Stimulated activated CD4-positive, alpha-beta T cell treated with anti-CD3 and anti-CD28 coated beads, Interleukin-12 subunit alpha, Interleukin-12 subunit beta, amount 100 ng/mL, for 48 hours (primary cell): ENCODE results near the gene C2orf81.

ENCODE experiments used
- DNase-seq, 3 donors: peaks; one replicate each; pipeline ENCODE4 v3.0.0-alpha.2; 2020; ENCODE audit warnings: low read depth in 2 of 3, low spot score in 1 of 3

The C2orf81 gene

GRCh38 chr2:74391209-74391579, 30.2 kb downstream of the C2orf81 start:
- no peak for DNase-seq

DNA sequence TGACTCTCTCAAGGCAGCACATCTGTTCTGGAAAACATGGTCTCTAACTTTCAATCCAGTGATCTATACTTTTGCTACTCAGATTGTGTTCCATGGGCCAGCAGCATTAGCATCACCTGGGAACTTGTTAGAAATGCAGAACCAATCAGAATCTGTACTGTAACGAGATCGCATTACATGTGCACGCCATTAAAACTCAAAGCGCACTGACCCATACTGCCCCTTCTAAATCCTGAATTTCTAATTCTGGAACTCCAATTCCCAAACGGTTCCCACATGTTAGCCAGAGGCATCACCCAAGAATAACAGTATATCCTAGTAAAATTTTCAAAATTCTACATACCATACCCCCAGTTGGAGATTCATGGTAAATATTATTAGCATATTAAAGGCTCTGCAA, 30.8 kb downstream of the C2orf81 start:
- no peak for DNase-seq

DNA sequence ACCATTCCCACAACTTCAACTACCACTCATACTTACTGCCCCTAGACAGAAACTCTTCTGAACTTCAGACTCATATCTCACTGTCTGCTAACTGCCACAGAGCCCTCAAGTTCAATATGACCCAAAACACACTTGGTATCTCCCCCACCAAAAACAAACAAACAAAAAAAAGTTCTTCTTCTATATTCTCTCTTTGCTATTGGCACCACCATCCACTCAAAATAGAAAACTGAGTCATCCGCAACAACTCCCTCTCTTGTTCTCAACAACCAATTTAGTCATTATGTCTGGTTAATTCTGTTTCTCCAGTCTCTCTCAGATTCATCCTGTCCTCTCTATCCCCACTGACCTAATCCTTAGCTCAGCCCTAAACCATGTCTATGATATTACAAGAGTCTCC, 34.1 kb downstream of the C2orf81 start:
- no peak for DNase-seq

DNA sequence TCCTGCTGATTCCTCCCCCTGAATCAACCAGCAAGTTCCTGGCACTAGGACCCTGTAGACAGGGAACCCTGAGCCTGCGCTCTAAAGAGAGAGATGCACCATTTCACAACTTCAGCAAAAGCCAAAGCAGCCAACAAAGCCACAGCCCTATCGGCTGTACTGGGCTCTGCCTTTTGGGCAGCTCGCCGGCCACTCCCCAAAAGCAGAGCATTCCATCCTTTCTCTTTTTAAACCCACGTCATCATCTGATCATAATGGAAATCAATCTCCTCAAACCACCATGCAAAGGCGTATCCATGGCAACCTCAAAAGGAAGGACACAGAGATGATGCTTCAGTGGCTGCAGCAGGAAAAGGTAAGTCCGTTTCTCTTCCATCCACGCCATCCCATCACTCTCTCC, 36.0 kb downstream of the C2orf81 start:
- DNase-seq, result no peak

- DNase-seq, result no peak
Measured at GRCh38 chr2:74384051-74384450, 37.4 kb downstream of the C2orf81 start.

DNA sequence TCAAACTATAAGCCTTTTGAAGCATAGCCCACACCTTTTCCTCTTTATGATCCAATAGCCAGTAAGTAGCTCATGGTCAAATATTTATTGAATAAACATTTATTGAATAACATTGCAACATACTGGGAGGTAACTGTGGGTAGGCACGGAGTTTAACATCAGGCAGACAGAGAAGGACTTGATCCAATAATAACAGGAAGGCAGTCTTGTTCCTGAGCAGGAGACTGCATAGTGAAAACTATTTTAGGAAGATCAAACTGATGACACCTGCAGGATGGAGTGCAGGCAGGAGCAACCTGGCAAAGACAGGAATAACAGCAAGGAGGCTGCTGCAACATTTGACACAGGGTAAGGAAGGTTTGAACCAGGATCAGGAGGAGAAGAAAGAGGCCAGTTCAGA, 38.2 kb downstream of the C2orf81 start:
- DNase-seq, result no peak

- DNase-seq, result no peak
Measured at GRCh38 chr2:74381751-74382150, 39.7 kb downstream of the C2orf81 start.

DNA sequence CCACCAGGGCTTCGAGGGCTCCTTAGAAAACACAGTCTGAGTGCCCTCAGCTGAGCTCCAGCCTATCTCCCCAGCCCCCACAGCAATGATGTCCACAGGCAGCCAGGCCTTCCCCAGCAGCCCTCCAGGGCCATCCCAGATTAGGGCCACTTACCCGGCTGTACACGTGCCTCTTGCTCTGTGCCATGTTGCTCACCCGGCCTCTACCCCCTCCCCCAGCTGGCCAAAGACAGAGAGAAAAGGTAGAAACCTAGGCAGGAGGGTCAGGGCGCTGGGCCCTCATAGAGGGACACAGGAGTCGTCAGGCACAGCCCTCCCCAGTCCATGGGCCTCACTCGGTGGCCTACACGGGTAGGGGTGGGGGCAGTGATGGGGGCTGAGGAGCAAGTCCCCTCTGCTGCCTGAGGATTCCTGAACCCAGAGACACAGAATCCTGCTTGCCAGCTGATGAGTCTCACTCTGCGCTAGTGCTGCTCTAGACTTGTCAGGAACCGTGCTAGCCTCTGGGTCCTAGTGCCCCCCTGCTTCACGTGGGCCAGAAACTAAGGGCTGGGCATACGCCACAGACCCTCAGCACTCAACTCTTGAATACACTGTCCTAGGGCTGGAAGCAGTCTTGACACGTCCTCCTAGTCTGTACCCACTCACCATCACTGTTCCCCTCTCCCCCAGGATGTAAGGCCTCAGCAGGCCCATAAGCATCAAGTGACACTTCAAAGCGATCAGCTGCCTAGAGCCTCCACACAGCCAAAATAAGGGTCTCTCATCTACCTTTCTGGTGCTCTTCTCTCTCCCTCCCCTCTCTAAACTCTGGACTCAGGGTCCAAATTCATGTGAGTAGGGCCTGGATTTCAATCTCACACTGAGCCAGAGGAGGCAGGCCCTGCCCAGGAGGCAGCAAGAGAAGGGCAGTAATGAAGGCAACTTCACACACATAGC, 41.3 kb downstream of the C2orf81 start, which contains the start of gene DCTN1:
DCTN1 (minus strand) TSS at position 461 of the 939 bp plus-strand sequence; CDS start at position 187, 274 bp downstream.
- peak in 1 of 3 donors; percentile 20 for DNase-seq

- no peak for DNase-seq
Measured at GRCh38 chr2:74378007-74378406, 43.4 kb downstream of the C2orf81 start.

DNA sequence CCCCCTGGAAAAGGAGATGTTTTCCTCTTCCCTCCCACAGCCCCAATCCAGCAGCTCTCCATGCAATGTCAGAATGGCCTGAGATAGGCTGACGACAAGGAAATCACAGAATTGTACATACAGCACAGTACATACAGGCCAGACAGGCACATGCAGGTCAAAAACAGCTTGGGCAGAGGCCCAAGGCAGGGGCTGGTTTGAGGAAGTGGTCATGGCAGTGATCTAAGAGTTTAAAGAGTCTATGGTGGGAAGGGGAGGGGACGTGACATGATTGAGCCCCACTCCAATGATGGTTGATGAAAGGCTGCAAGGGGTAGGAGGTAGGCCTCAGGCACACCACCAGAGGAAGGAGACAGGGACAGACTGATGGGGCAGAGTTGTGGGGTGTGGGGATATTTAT, 45.6 kb downstream of the C2orf81 start:
- DNase-seq, result no peak

- DNase-seq, result no peak
Measured at GRCh38 chr2:74374509-74375205, 46.8 kb downstream of the C2orf81 start.

- DNase-seq, result no peak
Measured at GRCh38 chr2:74373985-74374384, 47.4 kb downstream of the C2orf81 start.

DNA sequence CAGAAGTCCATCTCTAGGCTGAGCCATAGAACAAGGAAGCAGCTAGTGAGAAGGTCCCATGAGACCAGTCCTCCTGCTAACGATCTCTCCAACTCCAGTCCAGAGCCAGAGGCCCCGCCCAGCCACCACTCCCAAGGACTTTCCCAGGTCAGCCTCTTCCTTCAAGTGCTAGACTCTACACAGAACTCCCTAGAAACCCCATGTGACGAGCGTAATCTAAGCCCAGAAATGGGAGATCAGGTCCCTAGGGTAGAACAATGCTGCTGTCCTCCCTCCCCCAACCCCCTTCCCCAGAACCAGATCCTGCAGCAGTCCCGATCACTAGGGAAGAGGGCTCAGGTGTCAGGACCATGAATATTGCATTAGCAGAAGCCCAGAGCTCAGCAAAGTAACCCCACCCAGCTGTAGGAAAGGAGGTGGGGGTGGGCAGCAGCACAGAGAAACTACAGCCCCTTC, 48.2 kb downstream of the C2orf81 start:
- no peak for DNase-seq

- DNase-seq, result no peak
Measured at GRCh38 chr2:74372674-74373073, 48.7 kb downstream of the C2orf81 start.

GRCh38 chr2:74371421-74371820, 50.0 kb downstream of the C2orf81 start:
- DNase-seq, result no peak

GRCh38 chr2:74369976-74370375, 51.4 kb downstream of the C2orf81 start:
- DNase-seq, result no peak

- DNase-seq, result no peak
Measured at GRCh38 chr2:74368499-74368898, 52.9 kb downstream of the C2orf81 start.

DNA sequence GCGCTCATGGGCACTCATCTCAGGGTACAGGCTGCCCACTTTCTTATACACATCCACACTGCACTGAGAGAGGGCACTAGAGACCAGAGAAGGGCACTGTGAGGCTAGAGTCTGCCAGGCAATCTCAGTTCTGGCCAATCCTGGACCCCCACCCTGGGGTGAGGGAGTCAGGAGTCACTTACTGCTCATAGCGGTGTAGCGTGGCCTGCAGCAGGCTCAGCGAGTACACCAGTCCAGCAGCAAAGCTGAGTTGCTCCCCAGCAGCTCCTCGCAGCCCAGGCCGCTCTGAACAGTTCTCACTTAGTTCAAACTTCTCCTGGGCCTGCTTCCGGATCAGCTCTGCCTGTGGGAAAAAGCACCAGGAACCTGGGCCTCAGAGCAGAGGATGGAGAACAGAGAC, 53.6 kb downstream of the C2orf81 start:
- DNase-seq, result no peak

- no peak for DNase-seq
Measured at GRCh38 chr2:74366036-74366435, 55.4 kb downstream of the C2orf81 start.

- no peak for DNase-seq
Measured at GRCh38 chr2:74364533-74365505, 56.6 kb downstream of the C2orf81 start.
